ENCODE data around the gene RFC2.
"Not testable (repeated sequence)": the region's sequence is repeated elsewhere in the genome, so short reads cannot be mapped to it uniquely, and the experiment has no call there.

Gene RFC2

DNA sequence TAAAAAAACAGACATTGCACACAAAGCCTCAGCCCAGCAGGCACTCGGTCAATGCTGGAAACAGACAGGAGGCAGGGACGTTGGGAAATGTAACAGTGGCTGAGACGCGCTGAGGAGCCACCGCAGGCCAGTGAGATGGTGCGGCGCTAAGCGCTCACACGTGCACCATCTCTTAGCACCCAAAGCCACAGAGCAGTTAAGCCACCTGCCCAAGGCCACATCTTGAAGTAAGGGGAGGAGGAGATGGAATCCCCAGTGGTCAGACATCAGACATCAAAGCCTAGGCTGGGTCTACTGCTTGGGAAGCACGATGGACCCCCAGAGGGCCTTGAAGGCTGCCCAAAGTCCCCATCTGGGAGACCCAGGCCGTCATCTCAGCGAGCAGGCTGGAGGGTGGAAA lies 28.8 kb downstream of the RFC2 start:
- Histone ChIP-seq H3K4me3 (ENCODE audit: low read length) (no peak overlapping the region), H3K4me2 (ENCODE audit: low read length) (no peak overlapping the region), H3K79me2 (ENCODE audit: control insufficient read depth, low read length) (peaks cover 7% of the 10 kb centered on the region; the same call in 1 of the 2 replicates), H3K36me3 (ENCODE audit: control insufficient read depth, low read length) (peaks cover 74% of the 10 kb centered on the region), H4K20me1 (ENCODE audit: control insufficient read depth, insufficient read depth, low read depth, low read length) (no peaks in the 10 kb centered on the region), H3K9me2 (replicated peaks; ENCODE audit: control insufficient read depth, low read length) (no peaks in the 10 kb centered on the region), H3K27ac (ENCODE audit: low read depth, low read length) (no peak overlapping the region), H3K9me3 (ENCODE audit: control insufficient read depth, insufficient read depth, low read length) (no peaks in the 10 kb centered on the region), H3F3A (ENCODE audit: control insufficient read depth, insufficient read depth) (peaks cover 24% of the 10 kb centered on the region), H3K4me1 (ENCODE audit: control insufficient read depth, low read length) (peaks cover 51% of the 10 kb centered on the region), H3K27me3 (ENCODE audit: control insufficient read depth, low read length) (no peaks in the 10 kb centered on the region)
- TF ChIP-seq, protein P1, sequence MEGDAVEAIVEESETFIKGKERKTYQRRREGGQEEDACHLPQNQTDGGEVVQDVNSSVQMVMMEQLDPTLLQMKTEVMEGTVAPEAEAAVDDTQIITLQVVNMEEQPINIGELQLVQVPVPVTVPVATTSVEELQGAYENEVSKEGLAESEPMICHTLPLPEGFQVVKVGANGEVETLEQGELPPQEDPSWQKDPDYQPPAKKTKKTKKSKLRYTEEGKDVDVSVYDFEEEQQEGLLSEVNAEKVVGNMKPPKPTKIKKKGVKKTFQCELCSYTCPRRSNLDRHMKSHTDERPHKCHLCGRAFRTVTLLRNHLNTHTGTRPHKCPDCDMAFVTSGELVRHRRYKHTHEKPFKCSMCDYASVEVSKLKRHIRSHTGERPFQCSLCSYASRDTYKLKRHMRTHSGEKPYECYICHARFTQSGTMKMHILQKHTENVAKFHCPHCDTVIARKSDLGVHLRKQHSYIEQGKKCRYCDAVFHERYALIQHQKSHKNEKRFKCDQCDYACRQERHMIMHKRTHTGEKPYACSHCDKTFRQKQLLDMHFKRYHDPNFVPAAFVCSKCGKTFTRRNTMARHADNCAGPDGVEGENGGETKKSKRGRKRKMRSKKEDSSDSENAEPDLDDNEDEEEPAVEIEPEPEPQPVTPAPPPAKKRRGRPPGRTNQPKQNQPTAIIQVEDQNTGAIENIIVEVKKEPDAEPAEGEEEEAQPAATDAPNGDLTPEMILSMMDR (IDR thresholded peaks at IDR 0.05; ENCODE audit: low read depth, low read length, poor library complexity, severe bottlenecking), result no peak
- TF ChIP-seq EZH2phosphoT487 (IDR thresholded peaks at IDR 0.05; ENCODE audit: borderline replicate concordance, low read length), result no peak

DNA sequence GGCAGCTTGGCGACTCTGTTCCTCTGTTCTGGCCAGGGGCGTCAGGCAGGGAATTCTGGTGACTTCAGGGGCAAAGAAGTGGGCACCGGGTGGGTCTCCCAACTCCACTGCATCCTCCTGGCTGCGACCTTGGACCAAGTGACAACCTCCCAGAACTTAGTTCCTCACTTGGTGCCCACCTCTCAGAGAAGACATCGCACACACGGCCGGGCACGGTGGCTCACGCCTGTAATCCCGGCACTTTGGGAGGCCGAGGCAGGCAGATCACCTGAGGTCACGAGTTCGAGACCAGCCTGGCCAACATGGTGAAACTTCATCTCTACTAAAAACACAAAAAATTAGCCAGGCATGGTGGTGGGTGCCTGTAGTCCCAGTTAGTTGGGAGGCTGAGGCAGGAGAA lies 29.3 kb downstream of the RFC2 start:
- H3K27ac ChIP-seq (ENCODE audit: low read depth, low read length); H3K4me3 ChIP-seq (ENCODE audit: low read length); H3K4me2 ChIP-seq (ENCODE audit: low read length); H3K79me2 ChIP-seq (ENCODE audit: control insufficient read depth, low read length); H3K9me2 ChIP-seq (replicated peaks; ENCODE audit: control insufficient read depth, low read length); H3K9me3 ChIP-seq (ENCODE audit: control insufficient read depth, insufficient read depth, low read length); H4K20me1 ChIP-seq (ENCODE audit: control insufficient read depth, insufficient read depth, low read depth, low read length); H3K27me3 ChIP-seq (ENCODE audit: control insufficient read depth, low read length): not testable (repeated sequence)
- Histone ChIP-seq H3F3A (ENCODE audit: control insufficient read depth, insufficient read depth) (peaks cover 22% of the 10 kb centered on the region), H3K36me3 (ENCODE audit: control insufficient read depth, low read length) (peaks cover 74% of the 10 kb centered on the region), H3K4me1 (ENCODE audit: control insufficient read depth, low read length) (peaks cover 51% of the 10 kb centered on the region)

DNA sequence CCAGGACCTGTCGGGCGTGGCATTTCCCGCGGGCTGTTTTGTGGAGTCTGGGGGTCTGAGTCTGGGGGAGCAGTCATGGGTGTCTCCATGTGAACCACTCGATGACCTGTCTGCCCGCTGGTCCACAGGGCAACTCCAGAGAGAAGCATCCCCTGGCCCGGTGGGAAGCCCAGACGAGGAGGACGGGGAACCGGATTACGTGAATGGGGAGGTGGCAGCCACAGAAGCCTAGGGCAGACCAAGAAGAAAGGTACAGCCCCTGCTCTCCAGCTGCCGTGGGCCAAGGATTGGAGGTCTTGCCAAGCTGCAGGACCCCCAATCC lies 29.7 kb downstream of the RFC2 start:
- H3K4me3 ChIP-seq (ENCODE audit: low read length), result no peak overlapping the region
- H3K4me2 ChIP-seq (ENCODE audit: low read length), result no peak overlapping the region
- no peaks in the 10 kb centered on the region for H3K9me2 ChIP-seq (replicated peaks; ENCODE audit: control insufficient read depth, low read length)
- peaks cover 11% of the 10 kb centered on the region; the same call in 1 of the 2 replicates for H3K79me2 ChIP-seq (ENCODE audit: control insufficient read depth, low read length)
- H3K4me1 ChIP-seq (ENCODE audit: control insufficient read depth, low read length), result peaks cover 51% of the 10 kb centered on the region
- H3K27ac ChIP-seq (ENCODE audit: low read depth, low read length), result no peak overlapping the region
- no peaks in the 10 kb centered on the region for H3K27me3 ChIP-seq (ENCODE audit: control insufficient read depth, low read length)
- TF ChIP-seq EZH2phosphoT487 (IDR thresholded peaks at IDR 0.05; ENCODE audit: borderline replicate concordance, low read length), result no peak
- TF ChIP-seq, protein P1 (IDR thresholded peaks at IDR 0.05; ENCODE audit: low read depth, low read length, poor library complexity, severe bottlenecking), result no peak
- no peaks in the 10 kb centered on the region for H3K9me3 ChIP-seq (ENCODE audit: control insufficient read depth, insufficient read depth, low read length)
- peaks cover 74% of the 10 kb centered on the region for H3K36me3 ChIP-seq (ENCODE audit: control insufficient read depth, low read length)
- no peaks in the 10 kb centered on the region for H4K20me1 ChIP-seq (ENCODE audit: control insufficient read depth, insufficient read depth, low read depth, low read length)
- H3F3A ChIP-seq (ENCODE audit: control insufficient read depth, insufficient read depth), result peaks cover 18% of the 10 kb centered on the region

DNA sequence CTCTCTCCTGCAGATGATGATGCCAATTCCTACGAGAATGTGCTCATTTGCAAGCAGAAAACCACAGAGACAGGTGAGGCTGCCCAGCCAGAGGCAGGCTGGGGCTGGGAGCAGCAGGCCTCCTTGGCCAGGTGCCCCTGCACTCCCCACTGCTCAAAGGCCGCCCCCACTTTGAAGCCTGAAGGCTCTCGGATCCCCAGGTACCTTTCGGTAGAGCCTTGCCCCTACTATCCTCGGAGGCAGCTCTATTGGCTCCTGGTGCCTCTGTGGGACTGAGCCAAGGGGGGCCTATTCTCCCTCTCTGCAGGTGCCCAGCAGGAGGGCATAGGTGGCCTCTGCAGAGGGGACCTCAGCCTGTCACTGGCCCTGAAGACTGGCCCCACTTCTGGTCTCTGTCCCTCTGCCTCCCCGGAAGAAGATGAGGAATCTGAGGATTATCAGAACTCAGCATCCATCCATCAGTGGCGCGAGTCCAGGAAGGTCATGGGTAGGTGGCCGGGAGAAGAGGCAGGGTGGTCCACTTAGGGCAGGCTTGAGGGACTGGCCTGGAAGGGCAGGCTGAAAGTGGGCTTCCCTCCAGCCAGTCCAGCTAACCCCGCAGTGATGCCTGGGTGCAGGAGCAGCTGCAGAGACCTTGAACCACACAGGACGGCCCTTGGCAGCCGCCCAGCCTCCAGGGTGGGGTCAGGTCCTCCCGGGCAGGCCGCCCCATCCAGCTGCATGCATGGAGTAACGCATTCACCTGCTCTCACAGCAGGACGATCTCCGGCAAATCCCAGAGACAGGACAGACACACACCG lies 30.3 kb downstream of the RFC2 start:
- H3K4me1 ChIP-seq (ENCODE audit: control insufficient read depth, low read length), result peaks cover 51% of the 10 kb centered on the region
- H3K9me3 ChIP-seq (ENCODE audit: control insufficient read depth, insufficient read depth, low read length), result no peaks in the 10 kb centered on the region
- H3K9me2 ChIP-seq (replicated peaks; ENCODE audit: control insufficient read depth, low read length), result no peaks in the 10 kb centered on the region
- TF ChIP-seq EZH2phosphoT487 (IDR thresholded peaks at IDR 0.05; ENCODE audit: borderline replicate concordance, low read length), result no peak
- TF ChIP-seq, protein P1 (IDR thresholded peaks at IDR 0.05; ENCODE audit: low read depth, low read length, poor library complexity, severe bottlenecking), result no peak
- peaks cover 72% of the 10 kb centered on the region for H3K36me3 ChIP-seq (ENCODE audit: control insufficient read depth, low read length)
- no peaks in the 10 kb centered on the region for H3K27me3 ChIP-seq (ENCODE audit: control insufficient read depth, low read length)
- no peak overlapping the region for H3K4me2 ChIP-seq (ENCODE audit: low read length)
- H3K27ac ChIP-seq (ENCODE audit: low read depth, low read length), result peak overlapping the region; percentile 22; the same call in 1 of the 2 replicates
- peaks cover 12% of the 10 kb centered on the region; the same call in 1 of the 2 replicates for H3K79me2 ChIP-seq (ENCODE audit: control insufficient read depth, low read length)
- H3K4me3 ChIP-seq (ENCODE audit: low read length), result no peak overlapping the region
- H4K20me1 ChIP-seq (ENCODE audit: control insufficient read depth, insufficient read depth, low read depth, low read length), result no peaks in the 10 kb centered on the region
- peaks cover 12% of the 10 kb centered on the region for H3F3A ChIP-seq (ENCODE audit: control insufficient read depth, insufficient read depth)
